ENCODE data around the gene ZNF784.

The ZNF784 gene

DNA sequence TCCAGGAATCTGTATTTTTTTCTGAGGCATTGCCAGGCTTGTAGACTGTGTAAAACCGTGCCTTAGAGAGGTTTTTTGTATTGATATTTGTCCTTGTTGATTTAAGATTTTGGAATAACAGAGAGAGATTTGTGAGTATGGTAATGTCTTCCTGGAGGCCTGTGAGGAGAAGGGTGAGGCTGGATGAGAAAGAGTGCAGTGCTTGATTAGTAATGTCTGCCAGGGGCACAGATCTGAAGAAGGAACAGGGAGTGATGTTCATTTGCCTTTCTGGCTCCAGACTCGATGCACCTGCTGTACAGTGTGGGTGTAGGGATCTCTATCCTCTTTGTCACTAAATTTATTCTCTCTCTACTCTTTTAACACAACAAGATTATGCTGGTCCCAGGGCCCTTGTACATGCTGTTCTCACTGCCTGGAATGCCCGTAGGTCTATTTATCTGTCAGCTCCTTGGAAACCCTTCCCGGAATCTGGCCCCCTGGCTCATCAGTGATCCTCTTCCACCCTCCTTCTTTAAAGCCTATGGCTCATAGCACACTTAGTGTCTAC lies 29.3 kb downstream of the ZNF784 start:
- H3K36me3 ChIP-seq (ENCODE audit: control insufficient read depth, insufficient read depth, low read length) = no peaks in the 10 kb centered on the region; the same call in 1 of the 2 replicates
- no peaks in the 10 kb centered on the region for H3K27me3 ChIP-seq (ENCODE audit: control insufficient read depth, insufficient read depth, low read length)
- H3K4me1 ChIP-seq (ENCODE audit: control insufficient read depth, insufficient read depth, low read length) = peaks cover 4% of the 10 kb centered on the region
- no peaks in the 10 kb centered on the region for H3K9me3 ChIP-seq (ENCODE audit: control insufficient read depth, insufficient read depth, low read length)
- no peak for DNase-seq (ENCODE audit: low read depth, low spot score)
- WGBS (ENCODE audit: insufficient coverage, insufficient read length) = no CpG with 5 or more reads among the region's 4 CpGs
- no peak overlapping the region for H3K27ac ChIP-seq (ENCODE audit: low read length)
- H3K4me3 ChIP-seq (ENCODE audit: low read length) = no peak overlapping the region

DNA sequence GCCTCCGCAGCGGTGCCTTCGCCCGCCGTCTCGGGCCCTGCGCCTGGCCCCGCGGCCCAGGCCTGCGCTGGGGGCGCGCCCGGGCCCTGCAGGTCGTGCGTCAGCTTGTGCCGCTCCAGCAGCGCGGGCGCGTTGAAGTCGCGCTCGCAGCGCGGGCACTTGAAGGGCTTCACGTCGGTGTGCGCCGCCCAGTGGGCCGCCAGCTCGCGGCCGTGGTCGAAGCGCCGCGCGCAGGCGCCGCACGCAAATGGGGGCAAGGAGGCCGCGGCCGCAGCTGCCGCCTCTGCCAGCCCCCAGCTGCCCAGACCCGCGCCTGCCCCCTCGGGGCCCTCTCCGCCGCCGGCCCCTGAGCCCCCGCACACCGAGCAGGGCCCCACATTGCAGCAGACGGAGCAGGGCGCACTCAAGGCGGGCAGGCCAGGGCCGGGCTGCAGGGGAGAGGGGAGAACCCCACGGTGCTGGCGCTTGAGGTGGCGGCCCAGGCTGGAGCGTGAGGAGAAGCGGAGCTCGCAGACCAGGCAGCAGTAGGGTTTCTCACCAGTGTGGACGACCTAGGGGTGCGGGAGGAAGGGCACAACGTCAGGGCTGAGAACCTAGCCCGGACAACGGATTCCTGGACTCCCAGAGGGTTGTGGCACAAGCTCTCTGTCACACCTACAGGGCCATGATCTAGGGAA lies 31.1 kb downstream of the ZNF784 start:
- DNase-seq (ENCODE audit: low read depth, low spot score) = no peak
- Histone ChIP-seq H3K27me3 (ENCODE audit: control insufficient read depth, insufficient read depth, low read length) (no peaks in the 10 kb centered on the region), H3K27ac (ENCODE audit: low read length) (no peak overlapping the region), H3K4me3 (ENCODE audit: low read length) (peak overlapping the region; percentile 13; the same call in 1 of the 2 replicates), H3K9me3 (ENCODE audit: control insufficient read depth, insufficient read depth, low read length) (no peaks in the 10 kb centered on the region), H3K36me3 (ENCODE audit: control insufficient read depth, insufficient read depth, low read length) (no peaks in the 10 kb centered on the region; the same call in 1 of the 2 replicates), H3K4me1 (ENCODE audit: control insufficient read depth, insufficient read depth, low read length) (peaks cover 5% of the 10 kb centered on the region; the same call in 1 of the 2 replicates)
- no CpG with 5 or more reads among the region's 68 CpGs for WGBS (ENCODE audit: insufficient coverage, insufficient read length)

GRCh38 chr19:55592391-55593090 lies 31.8 kb downstream of the ZNF784 start:
- Histone ChIP-seq H3K9me3 (ENCODE audit: control insufficient read depth, insufficient read depth, low read length) (no peaks in the 10 kb centered on the region), H3K27me3 (ENCODE audit: control insufficient read depth, insufficient read depth, low read length) (no peaks in the 10 kb centered on the region), H3K4me3 (ENCODE audit: low read length) (peak overlapping the region; percentile 13; the same call in 1 of the 2 replicates), H3K27ac (ENCODE audit: low read length) (no peak overlapping the region), H3K4me1 (ENCODE audit: control insufficient read depth, insufficient read depth, low read length) (peaks cover 5% of the 10 kb centered on the region; the same call in 1 of the 2 replicates), H3K36me3 (ENCODE audit: control insufficient read depth, insufficient read depth, low read length) (no peaks in the 10 kb centered on the region; the same call in 1 of the 2 replicates)
- no peak for DNase-seq (ENCODE audit: low read depth, low spot score)
- WGBS (ENCODE audit: insufficient coverage, insufficient read length) = no CpG with 5 or more reads among the region's 73 CpGs

DNA sequence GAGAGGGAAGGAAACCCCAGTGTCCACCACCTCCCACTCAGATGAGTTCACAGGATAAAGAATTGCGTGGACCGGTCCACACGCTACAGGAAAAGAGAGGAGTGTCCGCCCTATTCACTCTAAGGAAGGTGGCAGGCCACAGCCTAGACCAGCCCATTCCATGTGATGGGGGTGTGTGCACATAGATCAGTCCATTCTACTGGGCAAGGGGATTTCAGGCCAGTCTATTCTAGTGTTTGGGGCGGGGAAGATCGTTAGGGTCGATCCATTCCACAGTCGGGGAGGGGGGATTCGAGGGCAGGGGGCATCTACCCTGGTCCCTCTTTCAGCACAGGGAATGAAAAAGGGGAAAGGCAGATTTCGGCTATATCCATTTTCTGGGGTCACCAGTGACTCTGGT lies 32.8 kb downstream of the ZNF784 start:
- Histone ChIP-seq H3K36me3 (ENCODE audit: control insufficient read depth, insufficient read depth, low read length) (no peaks in the 10 kb centered on the region; the same call in 1 of the 2 replicates), H3K4me1 (ENCODE audit: control insufficient read depth, insufficient read depth, low read length) (0 out of 2 replicates have a peak, but pooled peaks cover 5% of the 10 kb centered on the region), H3K4me3 (ENCODE audit: low read length) (no peak overlapping the region), H3K27me3 (ENCODE audit: control insufficient read depth, insufficient read depth, low read length) (no peaks in the 10 kb centered on the region), H3K27ac (ENCODE audit: low read length) (no peak overlapping the region), H3K9me3 (ENCODE audit: control insufficient read depth, insufficient read depth, low read length) (no peaks in the 10 kb centered on the region)
- DNase-seq (ENCODE audit: low read depth, low spot score) = no peak
- WGBS (ENCODE audit: insufficient coverage, insufficient read length) = no CpG with 5 or more reads among the region's 10 CpGs

DNA sequence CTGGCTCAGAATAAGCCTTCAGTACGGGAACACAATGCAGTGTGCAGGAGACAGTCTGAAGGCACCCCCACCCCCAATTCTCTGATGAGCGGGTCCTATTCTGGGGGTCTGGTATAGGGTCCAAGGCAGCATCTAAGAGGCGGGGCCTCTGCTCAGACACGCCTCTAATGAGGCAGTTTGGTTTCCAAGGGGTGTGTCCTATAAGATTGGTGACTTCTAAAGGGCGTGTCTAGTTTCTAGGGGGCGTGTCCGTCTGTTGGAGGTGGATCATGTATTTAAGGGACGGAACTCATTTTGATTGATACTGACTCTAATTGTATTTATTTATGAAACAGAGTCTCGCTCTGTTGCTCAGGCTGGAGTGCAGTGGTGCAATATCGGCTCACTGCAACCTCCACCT lies 33.7 kb downstream of the ZNF784 start:
- 0 out of 2 replicates have a peak, but pooled peaks cover 5% of the 10 kb centered on the region for H3K4me1 ChIP-seq (ENCODE audit: control insufficient read depth, insufficient read depth, low read length)
- no peaks in the 10 kb centered on the region for H3K27me3 ChIP-seq (ENCODE audit: control insufficient read depth, insufficient read depth, low read length)
- no CpG with 5 or more reads among the region's 10 CpGs for WGBS (ENCODE audit: insufficient coverage, insufficient read length)
- DNase-seq (ENCODE audit: low read depth, low spot score) = no peak
- no peaks in the 10 kb centered on the region for H3K9me3 ChIP-seq (ENCODE audit: control insufficient read depth, insufficient read depth, low read length)
- H3K4me3 ChIP-seq (ENCODE audit: low read length) = no peak overlapping the region
- no peaks in the 10 kb centered on the region; the same call in 1 of the 2 replicates for H3K36me3 ChIP-seq (ENCODE audit: control insufficient read depth, insufficient read depth, low read length)
- H3K27ac ChIP-seq (ENCODE audit: low read length) = no peak overlapping the region

- Histone ChIP-seq H3K9me3 (ENCODE audit: control insufficient read depth, insufficient read depth, low read length) (no peaks in the 10 kb centered on the region), H3K27me3 (ENCODE audit: control insufficient read depth, insufficient read depth, low read length) (no peaks in the 10 kb centered on the region), H3K4me1 (ENCODE audit: control insufficient read depth, insufficient read depth, low read length) (0 out of 2 replicates have a peak, but pooled peaks cover 6% of the 10 kb centered on the region), H3K27ac (ENCODE audit: low read length) (no peak overlapping the region), H3K36me3 (ENCODE audit: control insufficient read depth, insufficient read depth, low read length) (no peaks in the 10 kb centered on the region; the same call in 1 of the 2 replicates), H3K4me3 (ENCODE audit: low read length) (no peak overlapping the region)
- no peak for DNase-seq (ENCODE audit: low read depth, low spot score)
- no CpG with 5 or more reads among the region's 7 CpGs for WGBS (ENCODE audit: insufficient coverage, insufficient read length)
Measured at GRCh38 chr19:55590109-55590508, 34.3 kb downstream of the ZNF784 start.

DNA sequence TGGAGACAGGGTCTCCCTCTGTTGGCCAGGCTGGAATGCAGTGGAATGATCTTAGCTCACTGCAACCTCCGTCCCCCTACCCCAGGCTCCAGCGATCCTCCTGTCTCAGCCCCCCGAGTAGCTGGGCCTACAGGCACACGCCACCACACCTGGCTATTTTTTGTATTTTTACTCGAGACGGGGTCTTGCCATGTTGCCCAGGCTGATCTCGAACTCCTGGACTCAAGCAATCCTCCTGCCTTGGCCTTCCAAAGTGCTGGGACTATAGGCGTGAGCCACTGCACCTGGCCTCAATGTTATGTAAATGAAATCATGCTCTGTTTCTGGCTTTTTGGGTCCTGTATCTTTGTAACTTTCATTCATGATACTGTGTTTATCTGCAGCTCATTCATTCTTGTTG lies 35.6 kb downstream of the ZNF784 start:
- DNase-seq (ENCODE audit: low read depth, low spot score) = no peak
- Histone ChIP-seq H3K36me3 (ENCODE audit: control insufficient read depth, insufficient read depth, low read length) (no peaks in the 10 kb centered on the region; the same call in 1 of the 2 replicates), H3K4me3 (ENCODE audit: low read length) (no peak overlapping the region), H3K27ac (ENCODE audit: low read length) (no peak overlapping the region), H3K27me3 (ENCODE audit: control insufficient read depth, insufficient read depth, low read length) (no peaks in the 10 kb centered on the region), H3K9me3 (ENCODE audit: control insufficient read depth, insufficient read depth, low read length) (no peaks in the 10 kb centered on the region), H3K4me1 (ENCODE audit: control insufficient read depth, insufficient read depth, low read length) (0 out of 2 replicates have a peak, but pooled peaks cover 6% of the 10 kb centered on the region)
- WGBS (ENCODE audit: insufficient coverage, insufficient read length) = no CpG with 5 or more reads among the region's 8 CpGs

DNA sequence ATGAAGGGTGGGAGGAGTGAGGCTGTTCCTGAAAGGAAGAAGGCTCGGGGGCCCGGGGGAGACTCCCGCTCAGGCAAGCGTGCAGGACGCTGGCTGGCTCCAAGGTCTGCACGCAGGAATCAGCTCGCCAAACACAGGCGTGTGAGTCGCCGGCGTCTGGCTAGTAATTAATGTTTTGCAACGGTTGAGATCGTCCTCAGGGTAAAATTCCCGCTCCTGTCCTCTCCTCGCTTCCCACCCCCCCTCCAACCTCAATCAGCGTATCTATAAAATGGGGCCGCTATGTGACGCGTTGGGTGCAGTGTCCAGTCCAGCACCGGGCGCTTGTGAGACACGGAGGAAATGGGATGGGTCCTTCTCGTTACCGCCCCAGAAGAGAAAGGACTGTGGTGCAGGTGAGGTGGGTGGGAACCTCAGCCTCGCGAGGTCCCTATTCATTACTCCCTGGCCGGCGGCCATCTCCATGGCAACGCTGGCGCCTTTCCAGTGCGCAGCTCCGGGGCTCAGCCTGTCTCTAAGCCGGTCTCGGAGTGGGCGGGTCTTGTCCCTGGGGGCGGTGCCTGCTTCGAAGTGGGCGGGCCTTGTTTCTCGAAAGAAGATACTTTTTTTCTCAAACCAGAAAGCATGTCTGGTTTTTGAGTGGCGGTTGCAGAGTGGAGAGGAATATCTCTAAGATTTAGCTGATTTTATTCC lies 37.2 kb downstream of the ZNF784 start:
- DNase-seq (ENCODE audit: low read depth, low spot score) = peak; percentile 94
- H3K4me3 ChIP-seq (ENCODE audit: low read length) = peak overlapping the region; percentile 19; the same call in 1 of the 2 replicates
- no peaks in the 10 kb centered on the region for H3K36me3 ChIP-seq (ENCODE audit: control insufficient read depth, insufficient read depth, low read length)
- no peaks in the 10 kb centered on the region for H3K27me3 ChIP-seq (ENCODE audit: control insufficient read depth, insufficient read depth, low read length)
- H3K4me1 ChIP-seq (ENCODE audit: control insufficient read depth, insufficient read depth, low read length) = 0 out of 2 replicates have a peak, but pooled peaks cover 4% of the 10 kb centered on the region
- WGBS (ENCODE audit: insufficient coverage, insufficient read length) = no CpG with 5 or more reads among the region's 40 CpGs
- no peak overlapping the region for H3K27ac ChIP-seq (ENCODE audit: low read length)
- H3K9me3 ChIP-seq (ENCODE audit: control insufficient read depth, insufficient read depth, low read length) = no peaks in the 10 kb centered on the region

GRCh38 chr19:55585658-55586339 lies 38.6 kb downstream of the ZNF784 start:
- WGBS (ENCODE audit: insufficient coverage, insufficient read length) = no CpG with 5 or more reads among the region's 36 CpGs
- DNase-seq (ENCODE audit: low read depth, low spot score) = no peak
- Histone ChIP-seq H3K9me3 (ENCODE audit: control insufficient read depth, insufficient read depth, low read length) (no peaks in the 10 kb centered on the region), H3K27ac (ENCODE audit: low read length) (no peak overlapping the region), H3K4me3 (ENCODE audit: low read length) (peak overlapping the region; percentile 50; the same call in 1 of the 2 replicates), H3K4me1 (ENCODE audit: control insufficient read depth, insufficient read depth, low read length) (0 out of 2 replicates have a peak, but pooled peaks cover 4% of the 10 kb centered on the region), H3K27me3 (ENCODE audit: control insufficient read depth, insufficient read depth, low read length) (no peaks in the 10 kb centered on the region), H3K36me3 (ENCODE audit: control insufficient read depth, insufficient read depth, low read length) (no peaks in the 10 kb centered on the region)
